B cell (primary cell): ENCODE measurements around the gene RASGEF1C.

Experiments
- CTCF ChIP-seq: fragments of 200-600 bp; IDR thresholded peaks from one replicate; pipeline ENCODE4 v1.8.0; 2022; ENCODE audit warnings: antibody characterized with exemption, mild to moderate bottlenecking
- EZH2 ChIP-seq: IDR thresholded peaks from 2 replicates; pipeline ENCODE4 v1.6.1; 2012; ENCODE audit warnings: borderline replicate concordance, low read depth, mild to moderate bottlenecking, moderate library complexity, low read length; ENCODE audit not compliant: insufficient read depth, poor library complexity, severe bottlenecking

- TF ChIP-seq CTCF (no peak), EZH2 (no peak)
Measured at GRCh38 chr5:180095545-180095944, 113.5 kb downstream of the RASGEF1C start.
